K562 (cell line): ENCODE data around the gene PRRG4. TPM values are rescaled to one million over a fixed set of nuclear protein-coding genes. Genes with fewer than 3 reads are reported as not detected.

Experiments
- ATAC-seq: fragments of 200-7000 bp; cut with Tn5 transposase; 3 replicates; pipeline ENCODE4 v1.9.1; 2020; ENCODE audit warnings: moderate library complexity
- BruUV-seq: library from RNA; stranded (reverse); fragments of 400-500 nt; replicated peaks from 2 replicates; lab custom pipeline; 2021; lab: Mats Ljungman, UMichigan
- CTCF ChIA-PET: fragments of 300-600 bp; formaldehyde crosslinking; extraction: SDS; loops from one replicate; lab custom pipeline; 2021; ENCODE audit warnings: low intra/inter-chr PET ratio; lab: Yijun Ruan, JAX
- POLR2A ChIA-PET: fragments of 300-600, 350-650 bp; sonication (Branson Sonifier 250); formaldehyde crosslinking; extraction: SDS; loops from one replicate; lab custom pipeline; 2021; ENCODE audit warnings: antibody characterized with exemption, inconsistent platforms; lab: Yijun Ruan, JAX
- DNase-seq, 4 experiments: peaks; one replicate each; pipeline versions ENCODE4 v3.0.0 to v3.0.0-alpha.2; 2011 to 2018; ENCODE audit warnings: low spot score in 3 of 4, mixed read lengths in 3 of 4; ENCODE audit errors: extremely low read depth in 1 of 4
- FAIRE-seq: peaks from 2 replicates; lab custom pipeline; 2011; peaks lifted over from hg19 to GRCh38; lab: Jason Lieb, UNC
- H2AFZ ChIP-seq: 2 replicates; pipeline ENCODE4 v1.6.0; 2011; ENCODE audit warnings: low read depth, low read length, control low read depth, inconsistent platforms
- H3K27ac ChIP-seq: fragments of 200-600 bp; 3 replicates; pipeline ENCODE4 v1.8.0; 2011; ENCODE audit warnings: low read depth, mild to moderate bottlenecking, control low read depth, inconsistent platforms, low read length, moderate library complexity, mixed read lengths; ENCODE audit errors: extremely low read depth
- H3K27me3 ChIP-seq, 2 experiments: fragments of 300-600 bp in 1 of 2; 2 replicates in 1 of 2; 3 replicates in 1 of 2; pipeline versions ENCODE4 v1.6.0 to v1.8.0; 2011; ENCODE audit warnings: inconsistent platforms in 2 of 2, low read length in 2 of 2, mild to moderate bottlenecking in 1 of 2, mixed read lengths in 1 of 2, moderate library complexity in 1 of 2; ENCODE audit not compliant: control insufficient read depth in 2 of 2, insufficient read depth in 2 of 2
- H3K36me3 ChIP-seq: fragments of 300-600 bp; 3 replicates; pipeline ENCODE4 v1.8.0; 2011; ENCODE audit warnings: mild to moderate bottlenecking, low read length, inconsistent platforms; ENCODE audit not compliant: control insufficient read depth, insufficient read depth
- H3K4me1 ChIP-seq, 2 experiments: fragments of 200-600 bp in 1 of 2; replicated peaks in 1 of 2; 2 replicates in 1 of 2; 3 replicates in 1 of 2; pipeline versions ENCODE4 v1.5.1 to v1.8.0; 2011; ENCODE audit warnings: inconsistent platforms in 2 of 2, low read length in 2 of 2, mild to moderate bottlenecking in 1 of 2, mixed read lengths in 1 of 2, moderate library complexity in 1 of 2; ENCODE audit not compliant: control insufficient read depth in 2 of 2, insufficient read depth in 2 of 2
- H3K4me2 ChIP-seq: 2 replicates; pipeline ENCODE4 v1.6.1; 2011; ENCODE audit warnings: low read length, control low read depth, inconsistent platforms, mixed read lengths; ENCODE audit not compliant: insufficient read depth
- H3K4me3 ChIP-seq: fragments of 200-600 bp; sonication (generic), shearing (Covaris generic); 2 replicates; pipeline ENCODE4 v1.5.1; 2016; ENCODE audit warnings: control low read depth, inconsistent platforms
- H3K79me2 ChIP-seq: fragments of 200-600 bp; 3 replicates; pipeline ENCODE4 v1.8.0; 2011; ENCODE audit warnings: low read length, inconsistent platforms; ENCODE audit not compliant: control insufficient read depth, insufficient read depth
- H3K9ac ChIP-seq, 2 experiments: 2 replicates each; pipeline versions ENCODE4 v1.6.0 to v1.6.1; 2011; ENCODE audit warnings: low read depth in 2 of 2, low read length in 2 of 2, control low read depth in 1 of 2, inconsistent platforms in 1 of 2, mild to moderate bottlenecking in 1 of 2, mixed read lengths in 1 of 2; ENCODE audit not compliant: insufficient read depth in 1 of 2
- H3K9me1 ChIP-seq: one replicate; pipeline ENCODE4 v1.6.0; 2011; ENCODE audit warnings: inconsistent platforms, mild to moderate bottlenecking, low read length, moderate library complexity; ENCODE audit not compliant: control insufficient read depth, insufficient read depth
- H3K9me3 ChIP-seq: replicated peaks from 2 replicates; pipeline ENCODE4 v1.5.1; 2011; ENCODE audit warnings: low read depth, low read length, inconsistent platforms; ENCODE audit not compliant: control insufficient read depth, insufficient read depth
- H4K20me1 ChIP-seq: replicated peaks from 2 replicates; pipeline ENCODE4 v1.6.1; 2011; ENCODE audit warnings: low read length, inconsistent platforms, mixed read lengths; ENCODE audit not compliant: control insufficient read depth, insufficient read depth
- DLX4 ChIP-seq: fragments of 250-450 bp; sonication (Bioruptor Pico); IDR thresholded peaks from 2 replicates; pipeline ENCODE4 v1.6.1; 2021; ENCODE audit warnings: mild to moderate bottlenecking
- E2F1 ChIP-seq: sonication (generic); formaldehyde crosslinking; IDR thresholded peaks from 2 replicates; pipeline ENCODE4 v1.8.1; 2023; ENCODE audit warnings: mild to moderate bottlenecking, missing genetic modification reagents, moderate library complexity
- ELF4 ChIP-seq: fragments of 450-650 bp; formaldehyde crosslinking; IDR thresholded peaks from 2 replicates; pipeline ENCODE4 v1.4.0; 2022; ENCODE audit warnings: missing genetic modification characterization
- ESRRA ChIP-seq: fragments of 450-650 bp; IDR thresholded peaks from 2 replicates; pipeline ENCODE4 v1.6.1; 2014; ENCODE audit warnings: low read depth, mild to moderate bottlenecking, moderate library complexity, borderline replicate concordance
- FOXA3 ChIP-seq, 2 experiments: fragments of 450-650 bp in 1 of 2; sonication (generic) in 1 of 2; formaldehyde crosslinking; IDR thresholded peaks in 1 of 2; conservative IDR thresholded peaks in 1 of 2; 2 replicates each; pipeline versions ENCODE4 v1.4.0 to v1.8.0; 2020 to 2022; ENCODE audit warnings: mild to moderate bottlenecking in 2 of 2, missing genetic modification reagents in 1 of 2
- MEF2D ChIP-seq: conservative IDR thresholded peaks from 2 replicates; pipeline ENCODE4 v1.6.1; 2016; ENCODE audit warnings: low read depth, missing genetic modification characterization, missing compliant biosample characterization
- MLLT1 ChIP-seq, 2 experiments: fragments of 450-650 bp; IDR thresholded peaks; 2 replicates each; pipeline ENCODE4 v1.6.1; 2016
- RAD51 ChIP-seq: fragments of 450-650 bp; IDR thresholded peaks from 2 replicates; pipeline ENCODE4 v1.7.1; 2016; ENCODE audit warnings: low read depth, mild to moderate bottlenecking, borderline replicate concordance
- SMARCE1 ChIP-seq: fragments of 450-650 bp; IDR thresholded peaks from 2 replicates; pipeline ENCODE4 v1.7.1; 2016; ENCODE audit warnings: mild to moderate bottlenecking
- ZEB2 ChIP-seq: fragments of 450-650 bp; IDR thresholded peaks from 2 replicates; pipeline ENCODE4 v1.6.1; 2016
- ZNF444 ChIP-seq: fragments of 250-450 bp; sonication (Bioruptor Pico); IDR thresholded peaks from 2 replicates; pipeline ENCODE4 v1.4.0; 2020; ENCODE audit warnings: mild to moderate bottlenecking, moderate library complexity
- ZNF589 ChIP-seq: fragments of 200-800 bp; sonication (Bioruptor generic); IDR thresholded peaks from 2 replicates; pipeline ENCODE4 v1.6.1; 2016; ENCODE audit warnings: low read depth, missing genetic modification characterization, missing compliant biosample characterization
- WGBS: fragments of 100-300 bp; shearing (Covaris generic); methylation state at CpG from one replicate; pipeline ENCODE4 v1.1.6; 2016; ENCODE audit warnings: low coverage, mixed read lengths; ENCODE audit not compliant: insufficient coverage; ENCODE audit errors: missing lambda C conversion rate; 5-methylcytosine and 5-hydroxymethylcytosine counted together
- in situ Hi-C: fragments of 300-500 bp; cut with MboI; formaldehyde crosslinking; loops from 4 replicates; pipeline ENCODE4 v1.15.0; 2018; ENCODE audit warnings: inconsistent platforms, mixed read lengths
- intact Hi-C: fragments of 100-400 bp; cut with micrococcal nuclease; formaldehyde crosslinking; loops from 2 replicates; pipeline ENCODE4 v1.14.2; 2022
- polyA plus RNA-seq, 8 experiments: library from polyadenylated mRNA; depleted of rRNA in 4 of 8; stranded (reverse) in 5 of 8; unstranded in 3 of 8; fragments of >200 nt; fragmentation: Nextera tagmentation in 2 of 8; fragmentation: Illumina TruSeq in 1 of 8; extraction: Ambion mirVana in 2 of 8; extraction: Trizol in 1 of 8; gene quantifications; 2 replicates each; pipeline versions ENCODE4 v1.2.1 to v1.2.3, GENCODE V29; 2011 to 2014; ENCODE audit warnings: inconsistent platforms in 1 of 8, missing spikeins in 1 of 8
- total RNA-seq, 7 experiments: library from RNA; depleted of rRNA in 6 of 7; stranded (reverse); fragments of >200 nt in 6 of 7; fragmentation: Illumina TruSeq in 2 of 7; extraction: Trizol in 2 of 7; gene quantifications; 2 replicates each; pipeline versions ENCODE4 v1.2.1 to v1.2.3, GENCODE V29; 2011 to 2021; ENCODE audit warnings: low replicate concordance in 1 of 7

The PRRG4 gene
- total and polyA plus RNA-seq, 9 of the 15 experiments (the other 6 are each of a cell fraction or from before 2014, with no cell fraction given), result not detected

DNA sequence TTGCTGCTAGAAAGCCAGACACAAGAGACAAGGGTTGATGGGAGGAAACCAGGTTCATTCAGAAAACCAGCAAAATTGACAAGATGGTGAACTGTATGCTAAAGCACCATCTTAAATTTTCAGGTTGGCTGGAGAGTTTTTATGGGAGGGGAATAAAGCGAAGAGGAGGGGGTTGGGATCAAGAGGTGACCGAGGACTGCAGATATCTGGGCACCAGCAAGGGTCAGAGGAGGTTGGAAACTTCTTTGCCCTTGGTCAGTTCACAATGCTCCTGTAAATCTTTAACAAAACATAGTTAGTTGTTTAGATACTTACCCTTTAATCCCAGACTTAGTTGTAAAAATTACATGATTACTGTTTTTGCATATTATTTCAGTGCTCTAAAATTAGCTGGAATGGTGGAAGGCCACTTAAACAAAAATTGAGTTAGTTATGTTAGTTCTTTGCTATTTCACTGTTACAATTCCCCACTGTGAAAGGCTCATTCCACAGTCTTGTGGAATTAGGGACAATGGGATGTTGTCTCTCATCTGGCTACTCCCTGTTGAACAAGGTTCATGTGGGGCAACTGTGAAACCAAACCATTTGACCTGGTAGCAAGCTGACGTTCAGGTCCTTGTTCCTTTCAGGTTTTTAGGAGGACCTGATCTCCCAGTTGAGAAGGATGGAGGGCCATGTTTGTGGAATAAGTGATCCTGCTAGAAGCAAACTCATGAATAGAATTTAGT lies 32.3 kb downstream of the PRRG4 start:
- Histone ChIP-seq H3K4me3 (no peak overlapping the region), H2AFZ (no peak overlapping the region), H3K79me2 (no peaks in the 10 kb centered on the region), H4K20me1 (no peaks in the 10 kb centered on the region), H3K27ac (no peak overlapping the region), H3K4me1 (no peaks in the 10 kb centered on the region)
- no peak for ATAC-seq
- in situ Hi-C loops, result no loop called here
- TF ChIP-seq MEF2D (tag) (no peak), ESRRA (no peak), SMARCE1 (no peak), ZEB2 (no peak), ELF4 (CRISPR knock-in tag) (no peak)
- TF ChIP-seq, all 486 proteins: peak for 0
- Histone ChIP-seq H3K9me3 (no peaks in the 10 kb centered on the region), H3K27me3 (no peaks in the 10 kb centered on the region), H3K4me2 (no peak overlapping the region), H3K9ac (no peak overlapping the region), H3K36me3 (no peaks in the 10 kb centered on the region), H3K9me1 (no peaks in the 10 kb centered on the region)
- CTCF ChIA-PET, result no interaction called here
- DNase-seq, result no peak
- POLR2A ChIA-PET, result no interaction called here
- intact Hi-C loops, result no loop called here
- no TSS peak for BruUV-seq
- FAIRE-seq, result peak; percentile 32
- WGBS, result 0% methylated on average over 3 of the region's 3 CpGs

- H3K79me2 ChIP-seq, result no peaks in the 10 kb centered on the region
- ChIA-PET POLR2A (no interaction called here), CTCF (no interaction called here)
- H2AFZ ChIP-seq, result no peak overlapping the region
- H3K4me3 ChIP-seq, result no peak overlapping the region
- no peak for FAIRE-seq
- no peaks in the 10 kb centered on the region for H3K9me3 ChIP-seq
- in situ Hi-C loops (no loop called here), intact Hi-C loops (no loop called here)
- no peak overlapping the region for H3K4me2 ChIP-seq
- no peak for DNase-seq
- ATAC-seq, result no peak
- no peak overlapping the region for H3K9ac ChIP-seq
- no peaks in the 10 kb centered on the region for H3K4me1 ChIP-seq
- no peak for TF ChIP-seq ZNF444
- TF ChIP-seq FOXA3 (CRISPR knock-in tag; conservative IDR thresholded peaks at IDR 0.05 in 1 of 2, IDR thresholded peaks at IDR 0.05 in 1 of 2), result no peak
- no peak for TF ChIP-seq E2F1 (CRISPR knock-in tag)
- TF ChIP-seq ZNF589, result no peak
- TF ChIP-seq MLLT1 (IDR thresholded peaks at IDR 0.05), result no peak
- no peak for TF ChIP-seq DLX4 (CRISPR knock-in tag)
- no peak for TF ChIP-seq RAD51
- no peaks in the 10 kb centered on the region for H3K9me1 ChIP-seq
- no TSS peak for BruUV-seq
- H3K27ac ChIP-seq, result no peak overlapping the region
- H3K27me3 ChIP-seq, result no peaks in the 10 kb centered on the region
- H3K36me3 ChIP-seq, result no peaks in the 10 kb centered on the region
- H4K20me1 ChIP-seq, result no peaks in the 10 kb centered on the region
Measured at GRCh38 chr11:32864555-32864954, 34.8 kb downstream of the PRRG4 start.
